ENCODE data around the gene AHRR. TPM values are rescaled to one million over a fixed set of nuclear protein-coding genes. Genes with fewer than 3 reads are reported as not detected.

Gene AHRR
- total and polyA plus RNA-seq, 9 of the 15 experiments (the other 6 are each of a cell fraction or from before 2014, with no cell fraction given): 0.06 to 1.6 (median 0.75) TPM; not detected in 1

DNA sequence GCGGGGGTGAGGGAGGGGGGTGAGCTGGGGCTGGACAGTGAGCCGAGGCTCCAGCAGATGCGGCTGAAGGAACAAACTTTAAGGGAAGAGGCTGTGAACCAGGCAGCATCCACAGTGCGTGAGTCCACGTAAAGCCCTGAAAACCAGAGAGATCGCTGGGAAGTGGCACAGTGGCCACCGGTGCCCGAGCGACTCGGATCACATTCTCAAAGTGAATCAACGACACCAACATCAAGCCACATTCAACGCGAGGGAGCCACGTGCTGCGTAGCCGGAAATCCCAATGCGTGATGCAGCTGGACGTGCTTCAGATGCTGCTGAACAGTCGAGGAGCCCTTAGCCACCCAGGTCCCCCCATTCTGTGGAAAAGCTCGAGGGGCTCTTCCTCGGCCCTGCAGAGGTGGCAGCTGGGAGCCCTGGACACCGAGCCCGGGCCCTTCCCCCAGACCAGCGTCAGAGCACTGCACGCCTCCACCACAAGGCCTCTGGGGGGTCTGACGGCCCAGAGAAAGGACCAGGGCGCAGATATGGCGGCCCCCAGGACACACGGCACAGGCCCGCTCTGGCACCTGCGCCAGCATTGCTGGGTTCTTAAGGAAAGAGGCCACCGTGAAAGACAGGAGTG, 67.8 kb downstream of the AHRR start:
- ChIA-PET POLR2A (interaction anchor here (0.6 kb wide), 1 partner anchor 83 kb away, joined by 3 read pairs; no protein-coding TSS in a partner anchor), CTCF (ENCODE audit: low intra/inter-chr PET ratio) (no interaction called here)
- in situ Hi-C loops (cut with MboI): no loop called here
- no peaks in the 10 kb centered on the region for H3K36me3 ChIP-seq (ENCODE audit: control insufficient read depth, insufficient read depth, low read length)
- H3K9me1 ChIP-seq (ENCODE audit: control insufficient read depth, insufficient read depth, low read length): no peaks in the 10 kb centered on the region
- H3K79me2 ChIP-seq (ENCODE audit: control insufficient read depth, insufficient read depth, low read length): no peaks in the 10 kb centered on the region
- 0 out of 4 replicates have a peak overlapping the region, but pooled peaks of 1 of the 2 experiments have one; percentile 35 for H3K9ac ChIP-seq (ENCODE audit: insufficient read depth in 1 of 2, low read depth in 2 of 2, low read length in 2 of 2)
- 0 out of 2 replicates have a peak, but pooled peaks cover 2% of the 10 kb centered on the region for H3K9me3 ChIP-seq (replicated peaks; ENCODE audit: control insufficient read depth, insufficient read depth, low read depth, low read length)
- no peak overlapping the region for H3K27ac ChIP-seq (ENCODE audit: extremely low read depth, low read depth, low read length)
- no peak for TF ChIP-seq RFX7 (CRISPR knock-in tag; IDR thresholded peaks at IDR 0.05)
- TF ChIP-seq ZNF717 (CRISPR knock-in tag; IDR thresholded peaks at IDR 0.05): no peak
- TF ChIP-seq ARHGAP35 (IDR thresholded peaks at IDR 0.05; ENCODE audit: partially characterized antibody): no peak
- TF ChIP-seq MED1 (CRISPR knock-in tag; IDR thresholded peaks at IDR 0.05; ENCODE audit: borderline replicate concordance): no peak
- TF ChIP-seq TCF7L2 (IDR thresholded peaks at IDR 0.05; ENCODE audit: low read depth, low read length): no peak
- TF ChIP-seq, protein P1, sequence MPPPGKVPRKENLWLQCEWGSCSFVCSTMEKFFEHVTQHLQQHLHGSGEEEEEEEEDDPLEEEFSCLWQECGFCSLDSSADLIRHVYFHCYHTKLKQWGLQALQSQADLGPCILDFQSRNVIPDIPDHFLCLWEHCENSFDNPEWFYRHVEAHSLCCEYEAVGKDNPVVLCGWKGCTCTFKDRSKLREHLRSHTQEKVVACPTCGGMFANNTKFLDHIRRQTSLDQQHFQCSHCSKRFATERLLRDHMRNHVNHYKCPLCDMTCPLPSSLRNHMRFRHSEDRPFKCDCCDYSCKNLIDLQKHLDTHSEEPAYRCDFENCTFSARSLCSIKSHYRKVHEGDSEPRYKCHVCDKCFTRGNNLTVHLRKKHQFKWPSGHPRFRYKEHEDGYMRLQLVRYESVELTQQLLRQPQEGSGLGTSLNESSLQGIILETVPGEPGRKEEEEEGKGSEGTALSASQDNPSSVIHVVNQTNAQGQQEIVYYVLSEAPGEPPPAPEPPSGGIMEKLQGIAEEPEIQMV (tag; conservative IDR thresholded peaks at IDR 0.05; ENCODE audit: low read depth): no peak
- TF ChIP-seq RBM39 (optimal IDR thresholded peaks at IDR 0.05; ENCODE audit: low read depth, low read length): no peak
- no peak for TF ChIP-seq SRF (CRISPR knock-in tag; IDR thresholded peaks at IDR 0.05)
- no peak for TF ChIP-seq ELK3 (CRISPR knock-in tag; IDR thresholded peaks at IDR 0.05)
- H3K27me3 ChIP-seq (ENCODE audit: control insufficient read depth in 2 of 2, insufficient read depth in 2 of 2, low read length in 2 of 2): peaks cover 22 to 63% of the 10 kb centered on the region in 2 experiments; a peak in 4 of 5 replicates
- no peak overlapping the region for H3K4me2 ChIP-seq (ENCODE audit: insufficient read depth, low read length)
- BruUV-seq (replicated peaks): no TSS peak
- WGBS (ENCODE audit: insufficient coverage, low coverage, missing lambda C conversion rate): 19% methylated on average over 27 of the region's 32 CpGs
- intact Hi-C loops (cut with micrococcal nuclease): no loop called here
- peaks cover 13% of the 10 kb centered on the region; the same call in 1 of the 2 replicates for H4K20me1 ChIP-seq (replicated peaks; ENCODE audit: control insufficient read depth, insufficient read depth, low read length)
- DNase-seq (ENCODE audit: extremely low read depth in 1 of 4, low spot score in 3 of 4) (peak in 1 of 4 experiments; percentile 10), ATAC-seq (no peak), FAIRE-seq (no peak)
- peaks cover 0 to 7% of the 10 kb centered on the region in 2 experiments; a peak in 2 of 5 replicates for H3K4me1 ChIP-seq (replicated peaks in 1 of 2; ENCODE audit: control insufficient read depth in 2 of 2, insufficient read depth in 2 of 2, low read length in 2 of 2)
- no peak overlapping the region for H2AFZ ChIP-seq (ENCODE audit: low read depth, low read length)
- H3K4me3 ChIP-seq: no peak overlapping the region
